ENCODE measurements around the gene GNAZ.
"Not testable (repeated sequence)": the region's sequence is repeated elsewhere in the genome, so short reads cannot be mapped to it uniquely, and the experiment has no call there.

Gene GNAZ

DNA sequence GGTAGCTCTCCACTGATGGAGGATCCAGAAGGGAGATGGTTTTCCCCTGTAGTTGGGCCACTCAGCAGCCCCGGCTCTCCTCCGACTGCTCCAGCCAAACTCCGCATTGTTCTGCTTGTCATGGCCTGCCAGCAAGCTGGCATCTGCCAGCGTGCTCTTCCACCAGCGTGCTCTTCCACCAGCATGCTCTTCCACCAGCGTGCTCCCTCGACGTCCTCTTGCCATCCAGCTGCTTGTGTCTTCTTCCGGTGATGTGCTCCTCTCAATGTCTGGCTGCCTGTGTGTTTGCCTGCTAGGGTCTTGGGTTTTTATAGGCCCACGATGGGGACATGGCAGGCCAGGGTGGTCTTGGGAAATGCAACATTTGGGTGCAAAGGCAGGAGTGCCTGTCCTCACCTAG is 43.5 kb upstream of the GNAZ start:
- H2AK5ac ChIP-seq (ENCODE audit: low read depth, low read length): no peak overlapping the region
- no peak overlapping the region for H3K9ac ChIP-seq (ENCODE audit: low read depth, low read length, poor library complexity)
- no peak overlapping the region for H3K18ac ChIP-seq (ENCODE audit: low read length)
- no peak overlapping the region for H3K4me2 ChIP-seq (ENCODE audit: insufficient read depth, low read length, poor library complexity, severe bottlenecking)
- no peaks in the 10 kb centered on the region for H3K9me3 ChIP-seq (replicated peaks in 1 of 2; ENCODE audit: control insufficient read depth in 2 of 2, insufficient read depth in 1 of 2, low read depth in 1 of 2, low read length in 2 of 2)
- H3K36me3 ChIP-seq (replicated peaks in 1 of 2; ENCODE audit: control insufficient read depth in 2 of 2, insufficient read depth in 2 of 2, low read length in 2 of 2): no peaks in the 10 kb centered on the region
- no peak overlapping the region for H2BK120ac ChIP-seq (ENCODE audit: low read depth, low read length)
- WGBS, 2 donors (ENCODE audit: extremely low coverage in 2 of 2, insufficient read length in 2 of 2, insufficient replicate concordance in 1 of 2): no CpG with 5 or more reads among the region's 10 CpGs
- no peaks in the 10 kb centered on the region for H3K79me1 ChIP-seq (ENCODE audit: low read depth, low read length)
- H3K4me1 ChIP-seq (ENCODE audit: control insufficient read depth in 2 of 2, insufficient read depth in 1 of 2, low read depth in 1 of 2, low read length in 2 of 2): no peaks in the 10 kb centered on the region
- no peak overlapping the region for H2AFZ ChIP-seq (ENCODE audit: low read length)
- H3K27me3 ChIP-seq (ENCODE audit: control insufficient read depth in 3 of 3, insufficient read depth in 3 of 3, low read depth in 1 of 3, low read length in 3 of 3): peaks cover 0 to 4% (median 0%) of the 10 kb centered on the region in 3 experiments
- H3K4me3 ChIP-seq (ENCODE audit: low read length in 2 of 2): no peak overlapping the region
- no peak overlapping the region for H3K4ac ChIP-seq (ENCODE audit: low read length)
- no peak for DNase-seq (ENCODE audit: low spot score)
- H2BK15ac ChIP-seq (ENCODE audit: low read length): no peak overlapping the region
- no peak overlapping the region for H4K91ac ChIP-seq (ENCODE audit: low read depth, low read length, poor library complexity)
- H3K23ac ChIP-seq (ENCODE audit: low read depth, low read length, poor library complexity): no peak overlapping the region
- H2BK5ac ChIP-seq (ENCODE audit: low read length): no peak overlapping the region
- no peak overlapping the region for H3K14ac ChIP-seq (ENCODE audit: low read length)
- H4K8ac ChIP-seq (ENCODE audit: low read depth, low read length): no peak overlapping the region
- H3K27ac ChIP-seq (replicated peaks; ENCODE audit: low read length): no peak overlapping the region
- no peak overlapping the region for H2BK12ac ChIP-seq (ENCODE audit: low read length)

GRCh38 chr22:23027849-23028248 is 42.5 kb upstream of the GNAZ start:
- H2BK120ac ChIP-seq (ENCODE audit: low read depth, low read length); H3K4me3 ChIP-seq (ENCODE audit: low read length in 2 of 2); H2AK5ac ChIP-seq (ENCODE audit: low read depth, low read length); H2BK12ac ChIP-seq (ENCODE audit: low read length); H3K4me2 ChIP-seq (ENCODE audit: insufficient read depth, low read length, poor library complexity, severe bottlenecking); H2AFZ ChIP-seq (ENCODE audit: low read length); H3K14ac ChIP-seq (ENCODE audit: low read length); H3K4me1 ChIP-seq (ENCODE audit: control insufficient read depth in 2 of 2, insufficient read depth in 1 of 2, low read depth in 1 of 2, low read length in 2 of 2); H3K23ac ChIP-seq (ENCODE audit: low read depth, low read length, poor library complexity); H3K79me1 ChIP-seq (ENCODE audit: low read depth, low read length); H3K36me3 ChIP-seq (replicated peaks in 1 of 2; ENCODE audit: control insufficient read depth in 2 of 2, insufficient read depth in 2 of 2, low read length in 2 of 2); H2BK15ac ChIP-seq (ENCODE audit: low read length); H4K8ac ChIP-seq (ENCODE audit: low read depth, low read length); H3K9ac ChIP-seq (ENCODE audit: low read depth, low read length, poor library complexity); H3K9me3 ChIP-seq (replicated peaks in 1 of 2; ENCODE audit: control insufficient read depth in 2 of 2, insufficient read depth in 1 of 2, low read depth in 1 of 2, low read length in 2 of 2); H3K18ac ChIP-seq (ENCODE audit: low read length); H2BK5ac ChIP-seq (ENCODE audit: low read length); DNase-seq (ENCODE audit: low spot score); H3K27ac ChIP-seq (replicated peaks; ENCODE audit: low read length); H3K27me3 ChIP-seq (ENCODE audit: control insufficient read depth in 3 of 3, insufficient read depth in 3 of 3, low read depth in 1 of 3, low read length in 3 of 3); H4K91ac ChIP-seq (ENCODE audit: low read depth, low read length, poor library complexity); H3K4ac ChIP-seq (ENCODE audit: low read length): not testable (repeated sequence)

GRCh38 chr22:23029521-23030228 is 40.6 kb upstream of the GNAZ start:
- Histone ChIP-seq H2BK5ac (ENCODE audit: low read length) (no peak overlapping the region), H3K4me2 (ENCODE audit: insufficient read depth, low read length, poor library complexity, severe bottlenecking) (no peak overlapping the region), H3K27ac (replicated peaks; ENCODE audit: low read length) (no peak overlapping the region), H3K9me3 (replicated peaks in 1 of 2; ENCODE audit: control insufficient read depth in 2 of 2, insufficient read depth in 1 of 2, low read depth in 1 of 2, low read length in 2 of 2) (no peaks in the 10 kb centered on the region), H3K27me3 (ENCODE audit: control insufficient read depth in 3 of 3, insufficient read depth in 3 of 3, low read depth in 1 of 3, low read length in 3 of 3) (peaks cover 0 to 8% (median 0%) of the 10 kb centered on the region in 3 experiments), H3K79me1 (ENCODE audit: low read depth, low read length) (no peaks in the 10 kb centered on the region), H2AFZ (ENCODE audit: low read length) (no peak overlapping the region), H3K18ac (ENCODE audit: low read length) (no peak overlapping the region), H2BK120ac (ENCODE audit: low read depth, low read length) (no peak overlapping the region), H3K36me3 (replicated peaks in 1 of 2; ENCODE audit: control insufficient read depth in 2 of 2, insufficient read depth in 2 of 2, low read length in 2 of 2) (no peaks in the 10 kb centered on the region), H2BK15ac (ENCODE audit: low read length) (no peak overlapping the region), H3K9ac (ENCODE audit: low read depth, low read length, poor library complexity) (no peak overlapping the region), H4K8ac (ENCODE audit: low read depth, low read length) (no peak overlapping the region), H3K4me3 (ENCODE audit: low read length in 2 of 2) (no peak overlapping the region), H3K14ac (ENCODE audit: low read length) (no peak overlapping the region), H2AK5ac (ENCODE audit: low read depth, low read length) (no peak overlapping the region), H3K4ac (ENCODE audit: low read length) (no peak overlapping the region), H3K23ac (ENCODE audit: low read depth, low read length, poor library complexity) (no peak overlapping the region), H2BK12ac (ENCODE audit: low read length) (no peak overlapping the region), H4K91ac (ENCODE audit: low read depth, low read length, poor library complexity) (no peak overlapping the region), H3K4me1 (ENCODE audit: control insufficient read depth in 2 of 2, insufficient read depth in 1 of 2, low read depth in 1 of 2, low read length in 2 of 2) (no peaks in the 10 kb centered on the region)
- no CpG with 5 or more reads among the region's 9 CpGs for WGBS, 2 donors (ENCODE audit: extremely low coverage in 2 of 2, insufficient read length in 2 of 2, insufficient replicate concordance in 1 of 2)
- DNase-seq (ENCODE audit: low spot score): no peak

- H3K9ac ChIP-seq (ENCODE audit: low read depth, low read length, poor library complexity): no peak overlapping the region
- no peak overlapping the region for H3K23ac ChIP-seq (ENCODE audit: low read depth, low read length, poor library complexity)
- no peak overlapping the region for H4K8ac ChIP-seq (ENCODE audit: low read depth, low read length)
- H3K14ac ChIP-seq (ENCODE audit: low read length): no peak overlapping the region
- no peaks in the 10 kb centered on the region for H3K79me1 ChIP-seq (ENCODE audit: low read depth, low read length)
- no peak overlapping the region for H4K91ac ChIP-seq (ENCODE audit: low read depth, low read length, poor library complexity)
- no peak overlapping the region for H3K4me2 ChIP-seq (ENCODE audit: insufficient read depth, low read length, poor library complexity, severe bottlenecking)
- H2BK15ac ChIP-seq (ENCODE audit: low read length): no peak overlapping the region
- no peak overlapping the region for H3K27ac ChIP-seq (replicated peaks; ENCODE audit: low read length)
- no peak overlapping the region for H2AFZ ChIP-seq (ENCODE audit: low read length)
- H2AK5ac ChIP-seq (ENCODE audit: low read depth, low read length): no peak overlapping the region
- H2BK12ac ChIP-seq (ENCODE audit: low read length): no peak overlapping the region
- no peaks in the 10 kb centered on the region for H3K9me3 ChIP-seq (replicated peaks in 1 of 2; ENCODE audit: control insufficient read depth in 2 of 2, insufficient read depth in 1 of 2, low read depth in 1 of 2, low read length in 2 of 2)
- no peak overlapping the region for H3K18ac ChIP-seq (ENCODE audit: low read length)
- H3K4ac ChIP-seq (ENCODE audit: low read length): no peak overlapping the region
- peaks cover 0 to 8% (median 0%) of the 10 kb centered on the region in 3 experiments for H3K27me3 ChIP-seq (ENCODE audit: control insufficient read depth in 3 of 3, insufficient read depth in 3 of 3, low read depth in 1 of 3, low read length in 3 of 3)
- no CpG with 5 or more reads among the region's 4 CpGs for WGBS, 2 donors (ENCODE audit: extremely low coverage in 2 of 2, insufficient read length in 2 of 2, insufficient replicate concordance in 1 of 2)
- no peak overlapping the region for H2BK5ac ChIP-seq (ENCODE audit: low read length)
- H3K4me3 ChIP-seq (ENCODE audit: low read length in 2 of 2): no peak overlapping the region
- no peak for DNase-seq (ENCODE audit: low spot score)
- H3K36me3 ChIP-seq (replicated peaks in 1 of 2; ENCODE audit: control insufficient read depth in 2 of 2, insufficient read depth in 2 of 2, low read length in 2 of 2): no peaks in the 10 kb centered on the region
- H3K4me1 ChIP-seq (ENCODE audit: control insufficient read depth in 2 of 2, insufficient read depth in 1 of 2, low read depth in 1 of 2, low read length in 2 of 2): no peaks in the 10 kb centered on the region
- H2BK120ac ChIP-seq (ENCODE audit: low read depth, low read length): no peak overlapping the region
Measured at GRCh38 chr22:23031381-23031780, 38.9 kb upstream of the GNAZ start.

Data from neuronal stem cell (in vitro differentiated cells).